Left renal cortex interstitium (tissue), 4 donors: ENCODE measurements around the gene ACTL8. TPM values are rescaled to one million over a fixed set of nuclear protein-coding genes. Genes with fewer than 3 reads are reported as not detected.

Source experiments
- DNase-seq, 4 donors: peaks; one replicate each; pipeline ENCODE4 v3.0.0-alpha.2; 2013; ENCODE audit warnings: low read depth in 4 of 4, low spot score in 2 of 4, missing footprints in 1 of 4
- polyA plus RNA-seq, 4 donors: library from polyadenylated mRNA; unstranded; fragments of 120-200 nt; gene quantifications; one replicate each; pipeline ENCODE4 v1.2.1, GENCODE V29; 2013; ENCODE audit not compliant: insufficient read length in 4 of 4

Gene ACTL8
- polyA plus RNA-seq, 4 donors: not detected

DNA sequence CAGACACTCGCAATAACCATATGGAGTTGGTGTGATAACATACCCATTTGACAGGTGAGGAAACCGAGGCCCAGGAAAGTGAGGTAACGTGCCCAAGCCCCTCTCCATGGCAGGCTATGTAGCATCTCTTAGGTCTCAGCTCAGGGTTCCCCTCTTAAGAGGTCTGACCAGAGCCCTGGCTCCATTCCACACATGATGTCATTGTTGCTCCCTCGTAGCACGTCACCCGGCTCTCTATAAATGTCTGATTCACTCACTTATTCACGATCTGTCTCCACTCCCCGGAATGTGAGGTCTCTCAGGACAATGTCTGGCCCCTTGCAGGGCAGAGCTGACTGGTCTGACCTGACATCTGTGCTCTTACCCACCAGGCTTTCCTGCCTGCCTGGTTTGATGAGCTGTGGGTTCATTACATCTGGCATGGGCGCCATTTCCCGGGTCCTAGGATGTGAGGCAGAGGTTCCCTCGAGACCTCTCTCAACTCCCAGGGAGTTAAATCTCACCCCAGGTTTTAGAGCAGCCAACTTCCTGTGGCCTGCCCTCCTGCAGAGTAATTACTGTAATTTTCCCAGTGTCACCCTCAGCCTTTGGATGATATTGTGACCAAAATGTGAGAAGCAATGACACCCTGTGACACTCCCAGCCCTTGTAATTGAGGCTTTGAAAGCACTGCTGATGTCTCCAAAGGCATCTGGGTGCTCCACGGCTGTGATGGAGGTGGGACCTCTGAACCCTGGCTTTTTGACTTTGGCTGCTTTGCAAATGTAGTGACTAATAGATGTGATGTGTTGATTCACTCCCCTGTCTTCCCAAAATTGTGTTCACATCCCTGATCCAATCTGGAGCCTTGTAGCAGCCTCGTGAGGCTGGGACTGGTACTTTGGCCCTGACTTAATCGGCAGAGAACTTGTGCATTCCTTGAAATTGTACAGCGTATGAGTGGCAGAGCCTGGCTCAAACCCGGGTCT is 10.6 kb downstream of the ACTL8 start:
- DNase-seq: no peak

DNA sequence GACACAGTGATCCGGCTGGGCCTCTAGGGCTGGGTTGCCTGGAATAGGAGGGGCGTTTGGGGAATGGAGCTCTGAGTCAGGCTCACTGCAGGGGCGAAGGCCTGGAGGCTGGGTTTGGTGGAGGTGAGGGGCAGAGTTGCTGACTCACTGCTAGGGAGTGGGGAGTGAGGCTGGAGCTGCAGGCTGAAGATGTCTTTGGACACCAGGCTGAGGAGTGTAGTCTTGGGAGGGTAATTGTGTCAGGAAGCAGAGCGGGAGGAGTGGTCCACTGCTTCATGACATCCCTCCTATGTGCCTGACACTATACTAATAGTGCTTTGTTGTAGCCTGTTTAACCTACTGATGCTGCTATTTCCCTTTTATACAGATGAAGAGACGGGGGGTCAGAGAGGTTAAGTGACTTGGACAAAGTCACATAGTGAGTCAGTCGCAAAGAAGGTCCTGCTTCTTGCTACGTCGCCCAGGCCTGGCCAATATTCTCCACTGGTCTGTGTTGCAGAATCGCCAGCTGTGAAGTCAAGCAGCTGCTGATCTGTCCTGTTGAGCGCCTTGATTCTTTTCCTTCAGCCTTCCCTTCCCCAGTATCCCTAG is 13.6 kb downstream of the ACTL8 start:
- DNase-seq: no peak

DNA sequence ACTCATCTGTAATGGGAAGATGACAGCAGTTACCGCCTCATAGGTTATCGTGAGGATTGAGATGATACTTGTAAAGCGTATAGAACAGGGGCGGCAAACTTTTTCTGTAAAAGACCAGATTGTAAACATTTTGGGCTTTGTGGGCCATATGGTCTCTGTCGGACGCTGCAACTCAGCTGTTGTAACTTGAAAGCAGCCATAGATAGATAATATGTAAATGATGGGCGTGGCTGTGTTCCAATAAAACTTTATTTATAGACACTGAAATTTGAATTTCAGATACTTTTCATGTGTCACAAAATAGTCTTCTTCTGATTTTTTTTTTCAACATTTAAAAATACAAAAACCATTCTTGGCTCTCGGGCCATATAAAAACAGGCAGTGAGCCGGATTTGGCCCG is 15.8 kb downstream of the ACTL8 start:
- DNase-seq: no peak

DNA sequence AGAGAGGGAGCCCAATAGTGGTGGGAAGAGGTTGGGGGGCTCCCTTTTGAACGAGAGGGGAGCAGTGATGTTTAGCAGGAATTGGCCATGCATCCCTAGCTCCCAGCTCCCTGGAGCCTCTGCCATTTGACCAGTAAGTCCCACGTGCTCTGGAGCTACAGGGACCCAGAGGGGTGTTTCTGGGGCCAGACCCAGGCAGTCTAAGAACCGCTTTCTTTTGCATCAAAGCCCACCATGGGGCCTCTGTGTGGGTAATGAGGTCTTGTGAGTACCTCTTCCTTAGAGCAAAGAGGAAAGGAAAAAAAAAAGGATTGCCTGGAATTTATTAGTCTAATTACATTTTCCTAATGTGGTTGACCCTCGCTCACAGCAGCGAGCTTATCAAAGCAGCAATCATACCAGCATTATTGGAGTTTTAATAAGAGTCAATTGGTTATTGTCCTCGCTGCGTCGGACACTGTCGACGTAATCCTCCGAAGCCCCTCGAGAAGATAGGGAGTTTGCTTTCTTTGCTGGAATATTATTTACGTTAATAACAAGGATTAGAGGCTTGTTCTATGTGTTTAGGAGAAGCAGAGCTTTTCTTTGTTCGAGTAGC is 17.6 kb downstream of the ACTL8 start:
- DNase-seq: no peak

DNA sequence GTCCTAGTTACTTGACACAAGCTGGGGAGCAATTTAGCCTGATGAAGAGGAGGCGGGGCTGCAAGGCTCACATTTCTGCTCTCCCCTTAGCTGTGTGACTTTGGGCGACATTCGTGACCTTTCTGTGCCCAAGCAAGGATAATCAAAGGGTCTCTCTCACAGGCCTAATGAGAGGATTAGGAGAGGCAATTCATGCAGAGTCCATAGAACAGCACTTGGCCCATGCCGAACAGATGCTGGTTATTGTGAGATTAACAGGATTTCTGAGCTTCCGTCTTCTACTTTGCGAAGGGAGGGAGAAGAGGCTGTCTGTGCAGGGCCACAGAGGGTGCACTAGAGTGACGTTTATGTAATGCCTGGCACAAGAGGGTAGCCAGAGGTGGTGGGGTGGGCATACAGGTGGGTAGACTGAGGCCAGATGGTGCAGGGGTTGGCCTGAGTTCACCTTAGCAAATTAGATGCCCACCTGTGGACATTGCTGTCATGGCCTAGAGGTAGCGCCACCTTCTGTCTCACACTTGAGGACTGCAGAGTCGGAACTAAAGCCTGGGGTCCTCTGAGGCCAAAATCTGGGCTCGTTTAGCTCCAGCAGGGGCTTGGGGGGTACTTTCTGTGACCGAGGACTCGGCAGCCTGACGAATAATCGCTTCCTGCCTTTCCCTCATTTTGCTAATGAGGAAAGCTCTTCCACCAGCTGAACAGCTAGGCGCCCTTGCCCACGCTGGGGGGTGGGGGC is 18.6 kb downstream of the ACTL8 start:
- DNase-seq: no peak

DNA sequence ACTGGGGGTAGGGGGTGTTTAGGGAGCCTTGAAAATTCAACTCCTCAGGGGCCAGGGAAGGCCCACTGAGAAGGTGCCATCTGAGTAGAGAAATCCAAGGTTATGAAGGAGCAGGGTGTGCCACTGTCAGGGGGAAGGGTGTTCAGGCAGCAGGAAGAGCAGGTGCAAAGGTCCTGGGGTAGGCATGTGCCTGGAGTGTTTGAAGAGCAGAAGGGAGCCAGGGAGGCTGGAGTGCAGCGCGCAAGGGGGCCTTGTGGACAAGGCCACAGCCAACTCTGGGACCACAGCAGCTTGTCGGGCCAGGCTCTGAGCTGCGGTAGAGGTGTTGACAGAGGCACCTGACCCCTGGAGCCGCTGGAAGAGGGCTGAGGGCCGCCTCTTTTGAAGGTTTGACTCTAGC is 19.3 kb downstream of the ACTL8 start:
- no peak for DNase-seq

DNA sequence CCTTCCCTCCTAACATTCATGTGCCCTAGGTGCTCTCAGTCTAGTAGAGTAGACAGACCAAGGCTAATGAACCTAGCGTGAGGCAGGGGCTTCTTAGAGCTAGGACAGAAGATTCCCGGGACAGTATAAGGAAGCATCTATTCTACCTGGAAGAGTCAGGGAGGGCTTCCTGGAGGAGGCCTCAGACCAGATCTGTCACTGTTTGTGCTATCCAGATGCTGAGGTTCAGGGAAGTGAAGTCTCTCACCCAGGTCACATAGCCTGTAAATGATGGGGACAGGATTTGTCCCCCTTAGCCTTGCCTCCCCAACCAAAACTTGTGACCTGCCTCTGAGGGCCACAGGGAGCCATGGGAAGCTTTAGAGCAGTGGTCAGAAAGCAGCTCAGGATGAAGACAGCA is 20.7 kb downstream of the ACTL8 start:
- no peak for DNase-seq

DNA sequence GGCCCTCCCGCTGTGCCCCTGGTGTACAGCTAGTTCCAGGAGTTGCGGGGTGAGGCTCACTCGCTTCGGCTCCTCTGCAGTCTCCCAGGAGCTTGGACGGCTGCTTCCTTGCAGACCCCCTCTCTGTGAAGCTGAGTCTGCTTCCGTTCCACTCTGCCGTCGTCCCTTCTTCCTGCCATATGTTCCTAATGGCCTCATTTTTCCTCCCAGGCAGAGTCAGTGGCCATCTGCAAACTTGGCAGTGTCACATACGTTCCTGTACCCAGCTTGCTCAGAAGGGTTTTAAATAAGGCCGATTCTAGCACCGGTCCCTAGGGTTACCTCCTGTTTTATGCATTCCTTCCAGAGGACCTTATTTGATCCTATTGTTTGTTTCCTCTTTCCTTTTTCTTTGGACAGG is 21.3 kb downstream of the ACTL8 start:
- DNase-seq: no peak

DNA sequence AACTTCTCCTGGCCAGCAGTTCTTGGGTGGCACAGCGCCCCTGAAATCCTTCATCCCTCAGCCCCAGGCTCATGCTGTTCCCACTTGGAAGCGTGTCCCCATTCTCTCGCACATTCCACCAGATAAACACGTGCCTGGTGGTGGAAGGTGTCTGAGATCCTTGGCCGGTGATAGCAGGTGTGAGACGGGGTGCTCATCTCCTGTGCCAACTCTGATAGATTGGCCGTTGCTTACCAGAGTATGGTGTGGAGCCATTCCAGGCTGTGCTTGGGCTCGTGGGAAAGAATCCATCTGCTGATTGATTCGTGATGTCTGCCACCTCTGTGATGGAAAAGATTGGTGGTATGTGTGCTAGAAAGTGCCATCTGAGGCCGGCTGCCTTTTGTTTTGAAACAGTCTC is 22.2 kb downstream of the ACTL8 start:
- DNase-seq: no peak

DNA sequence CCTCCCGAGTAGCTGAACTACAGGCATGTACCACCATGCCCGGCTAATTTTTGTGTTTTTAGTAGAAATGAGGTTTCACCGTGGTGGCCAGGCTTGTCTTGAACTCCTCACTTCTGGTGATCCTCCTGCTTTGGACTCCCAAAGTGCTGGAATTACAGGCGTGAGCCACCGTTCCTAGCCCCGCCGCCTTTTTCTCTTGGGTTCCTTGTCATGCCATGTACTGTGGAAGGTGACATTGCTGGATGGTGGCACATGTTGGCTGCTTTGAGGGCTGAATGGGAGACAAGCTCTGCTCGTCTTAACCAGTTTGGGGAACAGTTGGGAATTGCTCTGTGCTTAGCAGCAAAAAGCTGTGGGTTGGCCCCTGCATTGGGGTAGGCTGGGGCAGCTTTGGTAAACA is 22.7 kb downstream of the ACTL8 start:
- no peak for DNase-seq

DNA sequence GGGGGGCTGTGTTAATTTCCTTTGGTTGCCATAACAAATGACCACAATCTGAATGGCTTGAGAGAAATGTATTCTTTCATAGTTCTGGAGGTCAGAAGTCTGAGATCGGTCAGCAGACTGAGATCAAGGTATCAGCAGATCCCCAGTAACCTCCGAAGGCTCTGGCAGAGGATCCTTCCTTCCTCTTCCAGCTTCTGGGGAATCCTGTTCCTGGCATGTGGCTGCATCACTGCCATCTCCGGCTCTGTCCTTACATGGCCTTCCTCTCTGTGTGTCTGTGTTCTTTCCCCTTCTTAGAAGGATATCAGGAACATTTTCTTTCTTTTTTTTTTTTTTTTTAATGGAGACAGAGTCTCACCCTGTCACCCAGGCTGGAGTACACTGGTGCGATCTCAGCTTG is 25.8 kb downstream of the ACTL8 start:
- no peak for DNase-seq

DNA sequence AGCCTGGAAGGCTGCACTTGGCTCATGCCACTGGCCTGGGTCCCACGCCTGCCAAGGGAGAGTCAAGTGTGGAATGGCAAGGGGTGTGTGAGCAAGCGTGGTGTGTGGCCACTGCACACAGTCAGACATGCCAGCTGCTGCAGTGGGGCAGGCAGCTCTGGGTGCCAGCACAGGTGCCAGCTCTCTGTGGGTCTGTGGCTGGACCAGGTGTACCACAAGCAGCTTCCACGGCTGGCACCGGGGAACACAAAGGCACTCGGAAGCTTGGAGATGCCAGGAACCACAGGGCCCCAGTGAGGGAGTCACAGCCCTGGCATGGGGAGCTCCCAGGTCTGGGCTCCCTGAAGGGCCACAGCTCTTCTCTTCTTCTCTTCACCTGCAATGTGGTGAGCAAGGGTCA is 34.8 kb downstream of the ACTL8 start:
- no peak for DNase-seq

DNA sequence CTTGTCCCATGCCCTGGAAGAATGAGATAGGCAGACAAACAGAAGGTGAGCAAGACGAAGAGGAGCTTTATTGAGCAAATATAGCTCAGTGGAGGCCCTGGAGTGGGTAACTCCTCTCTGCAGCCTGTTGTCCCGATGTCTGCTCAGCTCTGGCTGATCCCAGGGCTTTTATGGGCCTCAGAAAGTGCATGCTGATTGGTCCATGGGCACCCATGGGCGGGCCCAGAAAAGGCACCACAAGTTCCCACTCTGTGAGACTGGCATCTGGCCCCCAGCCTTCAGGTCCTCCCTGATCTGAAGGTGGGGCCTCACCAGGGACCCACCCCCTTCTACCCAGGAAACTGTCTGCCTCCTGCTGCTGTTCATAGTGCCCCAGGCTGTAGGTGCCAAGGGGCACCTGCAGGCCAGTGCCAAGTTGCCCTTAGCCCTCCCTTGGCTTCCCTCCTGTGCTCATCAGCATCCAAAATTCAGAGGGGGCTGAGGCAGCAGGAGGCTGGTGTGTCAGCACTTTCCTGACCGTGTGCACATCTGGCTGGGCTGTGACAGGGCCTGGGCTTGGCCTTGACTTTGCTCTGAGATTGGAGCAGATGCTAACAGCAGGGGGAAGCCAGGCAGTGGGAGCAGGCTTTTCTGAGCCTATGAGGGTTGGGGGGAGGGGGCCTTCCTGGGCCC is 35.4 kb downstream of the ACTL8 start:
- DNase-seq: no peak

DNA sequence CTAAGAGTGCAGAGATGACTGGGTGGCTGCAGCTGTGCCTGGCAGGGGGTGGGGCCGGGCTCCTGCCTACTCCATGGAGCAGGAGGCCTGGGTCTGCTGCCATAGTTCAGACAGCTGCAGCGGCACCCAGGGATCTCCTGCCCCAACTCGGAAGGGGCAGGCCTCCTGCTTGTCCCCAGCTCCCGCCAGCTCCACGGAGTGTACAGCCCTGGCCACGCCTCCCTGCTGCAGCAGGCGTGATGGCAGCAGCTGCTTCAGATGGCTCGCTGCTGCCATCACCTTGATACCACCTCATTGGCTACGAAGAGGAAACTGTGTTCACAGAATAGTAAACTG is 35.9 kb downstream of the ACTL8 start:
- DNase-seq: no peak

DNA sequence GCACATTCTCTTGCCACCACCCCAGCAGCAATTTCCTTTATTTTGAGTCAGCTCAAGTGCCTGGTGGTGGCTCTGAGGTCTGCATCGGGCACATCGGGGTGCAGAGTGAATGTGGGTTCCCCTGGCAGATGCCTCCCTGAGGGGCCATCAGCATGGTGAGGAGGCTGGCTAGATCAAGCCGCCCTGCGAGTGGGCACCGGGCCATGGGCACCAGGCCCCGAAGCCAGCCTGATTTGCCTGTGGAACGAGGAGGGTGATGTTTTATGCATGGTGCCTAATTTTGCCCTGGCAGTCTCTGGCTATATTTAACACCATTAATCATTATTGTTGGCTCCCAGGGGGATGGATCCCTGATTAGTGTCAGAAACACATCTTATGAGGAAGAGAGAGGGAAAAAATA is 36.3 kb downstream of the ACTL8 start:
- no peak for DNase-seq

DNA sequence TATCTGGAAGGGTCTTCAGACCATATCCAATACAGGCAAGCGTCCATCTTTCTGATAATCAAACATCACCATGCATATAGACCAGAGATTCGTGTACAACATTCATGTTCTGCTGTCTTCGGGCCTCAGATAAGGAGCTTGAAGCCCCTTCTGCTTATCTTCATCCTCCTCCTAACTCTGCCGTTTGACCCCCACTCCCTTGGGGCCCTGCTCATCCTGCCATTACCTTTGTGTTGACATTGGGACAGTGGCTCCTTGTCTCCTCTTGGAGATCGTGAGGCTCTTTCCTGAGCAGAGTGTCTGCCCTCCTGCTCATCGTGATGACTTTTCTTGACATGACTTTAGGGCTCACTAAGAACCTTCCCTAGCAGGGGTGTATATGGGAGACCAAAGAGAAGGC is 37.3 kb downstream of the ACTL8 start:
- DNase-seq: no peak

DNA sequence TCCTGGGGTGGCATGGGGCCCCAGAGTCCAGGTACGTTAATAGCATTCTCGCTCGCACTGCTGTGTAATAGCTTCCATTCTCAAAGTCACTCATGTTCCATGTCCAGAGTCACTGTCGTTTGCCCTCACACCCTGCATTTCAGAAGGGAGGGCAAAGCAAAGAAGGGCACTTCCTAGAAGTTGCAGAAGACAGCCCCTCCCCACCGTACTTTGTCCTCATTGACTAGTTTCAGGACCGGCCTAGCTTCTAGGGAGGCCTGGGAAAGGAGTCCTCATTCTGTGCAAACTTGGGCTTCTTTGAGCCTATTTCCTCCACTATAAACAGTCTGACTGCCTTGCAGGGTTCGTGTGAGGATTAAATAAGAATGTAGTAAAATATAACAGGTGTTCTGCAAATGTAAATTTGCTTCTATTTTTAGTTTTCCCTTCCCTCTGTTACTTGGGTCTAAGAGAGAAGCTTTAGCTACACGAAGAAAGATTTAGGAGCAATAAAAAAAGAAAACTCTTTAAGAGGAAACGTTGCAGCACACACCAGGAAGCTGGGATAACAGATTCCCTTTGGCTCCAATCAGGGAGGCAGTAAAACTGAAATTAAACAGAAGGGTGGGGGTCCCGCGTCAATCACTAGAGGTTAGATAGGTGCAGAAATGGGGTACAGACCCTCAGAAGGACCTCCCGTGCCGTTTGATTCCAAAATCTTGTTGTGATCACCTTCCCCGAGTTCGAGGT is 40.1 kb downstream of the ACTL8 start:
- no peak for DNase-seq

DNA sequence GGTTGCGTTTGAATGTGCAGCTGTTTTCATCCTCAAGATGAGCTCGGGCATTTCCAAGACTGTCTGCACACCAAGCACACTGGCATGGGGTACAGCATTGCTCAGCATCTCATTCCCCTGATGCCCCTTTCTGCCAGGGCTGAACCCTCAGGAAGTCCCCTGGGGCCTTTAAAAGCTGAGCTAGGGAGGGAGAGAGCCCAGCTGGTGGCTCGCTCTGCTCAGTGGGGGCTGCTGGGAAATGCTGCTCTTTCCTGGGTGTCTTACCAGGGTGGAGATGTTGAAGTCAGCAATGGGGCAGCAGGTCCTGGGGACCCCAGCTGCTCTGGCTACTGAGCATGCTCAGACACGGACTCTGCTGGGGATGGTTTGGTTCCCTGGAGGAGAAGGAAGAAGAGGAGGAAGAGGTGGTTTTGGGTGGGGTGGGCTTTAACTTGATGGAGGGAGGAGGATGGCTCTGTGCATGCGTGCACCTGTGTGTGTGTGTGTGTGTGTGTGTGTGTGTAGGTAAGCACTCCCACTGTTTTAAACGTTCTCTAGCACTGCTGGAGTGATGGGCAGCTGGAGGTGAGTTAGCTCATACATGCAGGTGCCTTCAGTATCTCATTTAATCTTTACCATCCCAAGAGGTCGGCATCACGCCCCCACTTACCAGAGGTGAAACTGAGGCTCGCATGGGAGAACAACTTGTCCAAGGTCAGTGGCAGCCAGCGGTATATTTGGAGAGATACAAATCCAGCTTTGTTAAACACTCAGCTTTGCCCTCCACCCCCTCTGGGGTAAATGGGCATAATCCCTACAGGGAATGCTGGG is 40.9 kb downstream of the ACTL8 start:
- no peak for DNase-seq

DNA sequence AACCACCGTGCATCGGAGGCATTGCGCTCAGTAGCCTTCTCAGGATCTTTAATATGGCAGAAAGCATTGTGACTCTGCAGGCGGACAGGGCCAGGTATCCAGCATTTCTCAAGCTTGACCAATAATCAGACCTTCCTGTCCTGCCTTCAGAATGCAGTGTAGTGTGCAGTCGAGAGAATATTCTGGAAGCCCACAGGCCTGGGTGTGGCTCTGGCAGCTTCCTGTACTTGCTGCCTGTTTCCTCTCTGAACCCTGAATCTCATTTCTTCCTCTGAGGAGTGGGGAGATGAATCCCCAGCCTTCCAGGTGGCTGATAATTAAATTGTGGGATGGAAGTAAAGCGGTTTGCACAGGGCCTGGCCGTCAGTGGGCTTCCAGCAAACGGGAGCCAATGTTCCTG is 42.3 kb downstream of the ACTL8 start:
- DNase-seq: no peak
